ENCODE results near the gene FAM184A.

FAM184A gene

GRCh38 chr6:119077643-119078375, 655 bp downstream of the FAM184A start:
- TF ChIP-seq EZH2 (IDR thresholded peaks at IDR 0.05; ENCODE audit: borderline replicate concordance, low read depth, low read length, severe bottlenecking) (no peak), CTCF (IDR thresholded peaks at IDR 0.05; ENCODE audit: borderline replicate concordance, extremely low read depth, low read length, poor library complexity, severe bottlenecking) (no peak)
- Histone ChIP-seq H3K4me1 (ENCODE audit: insufficient read depth, low read length) (no peaks in the 10 kb centered on the region), H3K79me2 (ENCODE audit: insufficient read depth, low read length) (no peaks in the 10 kb centered on the region), H3K4me3 (ENCODE audit: low read depth in 1 of 2, low read length in 2 of 2) (no peak overlapping the region), H3K4me2 (ENCODE audit: insufficient read depth, low read length) (no peak overlapping the region), H3K9ac (ENCODE audit: low read depth, low read length) (no peak overlapping the region), H3K36me3 (ENCODE audit: insufficient read depth, low read length) (no peaks in the 10 kb centered on the region), H4K20me1 (ENCODE audit: insufficient read depth, low read length) (no peaks in the 10 kb centered on the region), H3K27ac (ENCODE audit: low read length) (no peak overlapping the region), H2AFZ (ENCODE audit: low read depth, low read length) (no peak overlapping the region), H3K9me3 (ENCODE audit: insufficient read depth, low read length, severe bottlenecking) (peaks cover 8% of the 10 kb centered on the region), H3K27me3 (ENCODE audit: insufficient read depth, low read length, poor library complexity) (peaks cover 3% of the 10 kb centered on the region)
- DNase-seq (no peak), ATAC-seq (ENCODE audit: insufficient read depth, low read depth) (no peak)

GRCh38 chr6:119077391-119077642, 1.1 kb downstream of the FAM184A start:
- no peak overlapping the region for H2AFZ ChIP-seq (ENCODE audit: low read depth, low read length)

GRCh38 chr6:119076576-119077390, 1.7 kb downstream of the FAM184A start:
- Histone ChIP-seq H3K4me1 (ENCODE audit: insufficient read depth, low read length) (no peaks in the 10 kb centered on the region), H3K27me3 (ENCODE audit: insufficient read depth, low read length, poor library complexity) (peaks cover 3% of the 10 kb centered on the region), H3K79me2 (ENCODE audit: insufficient read depth, low read length) (no peaks in the 10 kb centered on the region), H3K9ac (ENCODE audit: low read depth, low read length) (no peak overlapping the region), H3K4me3 (ENCODE audit: low read depth in 1 of 2, low read length in 2 of 2) (no peak overlapping the region), H3K27ac (ENCODE audit: low read length) (no peak overlapping the region), H3K36me3 (ENCODE audit: insufficient read depth, low read length) (no peaks in the 10 kb centered on the region), H2AFZ (ENCODE audit: low read depth, low read length) (no peak overlapping the region), H3K9me3 (ENCODE audit: insufficient read depth, low read length, severe bottlenecking) (peaks cover 2% of the 10 kb centered on the region), H3K4me2 (ENCODE audit: insufficient read depth, low read length) (no peak overlapping the region), H4K20me1 (ENCODE audit: insufficient read depth, low read length) (no peaks in the 10 kb centered on the region)
- DNase-seq (no peak), ATAC-seq (ENCODE audit: insufficient read depth, low read depth) (no peak)
- no peak for TF ChIP-seq CTCF (IDR thresholded peaks at IDR 0.05; ENCODE audit: borderline replicate concordance, extremely low read depth, low read length, poor library complexity, severe bottlenecking)
- TF ChIP-seq EZH2 (IDR thresholded peaks at IDR 0.05; ENCODE audit: borderline replicate concordance, low read depth, low read length, severe bottlenecking), result no peak

More at GRCh38 chr6:119077391-119077642, 1.1 kb downstream of the FAM184A start:
- Histone ChIP-seq H3K4me1 (ENCODE audit: insufficient read depth, low read length) (no peaks in the 10 kb centered on the region), H3K27me3 (ENCODE audit: insufficient read depth, low read length, poor library complexity) (peaks cover 3% of the 10 kb centered on the region), H4K20me1 (ENCODE audit: insufficient read depth, low read length) (no peaks in the 10 kb centered on the region), H3K79me2 (ENCODE audit: insufficient read depth, low read length) (no peaks in the 10 kb centered on the region), H3K9ac (ENCODE audit: low read depth, low read length) (no peak overlapping the region), H3K27ac (ENCODE audit: low read length) (no peak overlapping the region), H3K9me3 (ENCODE audit: insufficient read depth, low read length, severe bottlenecking) (peaks cover 3% of the 10 kb centered on the region), H3K36me3 (ENCODE audit: insufficient read depth, low read length) (no peaks in the 10 kb centered on the region), H3K4me3 (ENCODE audit: low read depth in 1 of 2, low read length in 2 of 2) (no peak overlapping the region), H3K4me2 (ENCODE audit: insufficient read depth, low read length) (no peak overlapping the region)
- DNase-seq (no peak), ATAC-seq (ENCODE audit: insufficient read depth, low read depth) (no peak)
- no peak for TF ChIP-seq CTCF (IDR thresholded peaks at IDR 0.05; ENCODE audit: borderline replicate concordance, extremely low read depth, low read length, poor library complexity, severe bottlenecking)
- no peak for TF ChIP-seq EZH2 (IDR thresholded peaks at IDR 0.05; ENCODE audit: borderline replicate concordance, low read depth, low read length, severe bottlenecking)
